HG02759 (cell line): Measurements from ENCODE around the gene CHD8.
"Not testable (repeated sequence)": the region's sequence is repeated elsewhere in the genome, so short reads cannot be mapped to it uniquely, and the experiment has no call there.

ENCODE experiments used
- ATAC-seq: cut with Tn5 transposase; IDR thresholded peaks from one replicate; pipeline ENCODE4 v1.9.1; 2021; ENCODE audit warnings: mild to moderate bottlenecking, moderate library complexity; ENCODE audit not compliant: unreplicated experiment

Gene CHD8

DNA sequence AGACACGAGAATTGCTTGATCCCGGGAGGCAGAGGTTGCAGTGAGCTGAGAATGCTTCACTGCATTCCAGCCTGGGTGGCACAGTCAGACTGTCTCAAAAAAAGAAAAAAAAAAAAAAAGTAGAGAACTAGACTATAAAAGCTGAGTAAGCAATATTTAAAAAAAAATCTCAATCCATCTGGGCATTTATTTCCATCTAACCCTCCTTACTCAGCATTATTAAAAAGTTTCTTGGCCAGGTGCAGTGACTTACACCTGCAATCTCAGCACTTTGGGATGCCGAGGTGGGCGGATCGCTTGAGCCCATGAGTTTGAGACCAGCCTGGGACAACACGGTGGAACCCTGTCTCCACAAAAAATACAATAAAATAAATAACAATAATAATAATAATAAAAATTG is 76.6 kb downstream of the CHD8 start:
- ATAC-seq: no peak

- no peak for ATAC-seq
These were observed 81.9 kb downstream of the CHD8 start for GRCh38 chr14:21373980-21374379.

DNA sequence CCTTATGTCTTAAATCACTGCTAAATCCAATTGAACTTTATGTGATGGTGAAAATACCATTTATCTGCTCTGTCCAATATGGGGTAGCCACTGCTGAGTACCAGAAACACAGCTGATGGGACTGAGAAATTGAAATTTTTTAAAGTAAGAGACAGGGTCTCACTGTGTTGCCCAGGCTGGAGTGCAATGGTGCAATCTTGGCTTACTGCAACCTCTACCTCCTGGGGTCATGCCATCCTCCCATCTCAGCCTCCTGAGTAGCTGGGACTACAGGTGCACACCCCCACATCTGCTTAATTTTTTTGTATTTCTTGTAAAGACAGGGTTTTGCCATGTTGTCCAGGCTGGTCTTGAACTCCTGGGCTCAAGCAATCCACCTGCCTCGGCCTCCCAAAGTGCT is 83.1 kb downstream of the CHD8 start:
- not testable (repeated sequence) for ATAC-seq

DNA sequence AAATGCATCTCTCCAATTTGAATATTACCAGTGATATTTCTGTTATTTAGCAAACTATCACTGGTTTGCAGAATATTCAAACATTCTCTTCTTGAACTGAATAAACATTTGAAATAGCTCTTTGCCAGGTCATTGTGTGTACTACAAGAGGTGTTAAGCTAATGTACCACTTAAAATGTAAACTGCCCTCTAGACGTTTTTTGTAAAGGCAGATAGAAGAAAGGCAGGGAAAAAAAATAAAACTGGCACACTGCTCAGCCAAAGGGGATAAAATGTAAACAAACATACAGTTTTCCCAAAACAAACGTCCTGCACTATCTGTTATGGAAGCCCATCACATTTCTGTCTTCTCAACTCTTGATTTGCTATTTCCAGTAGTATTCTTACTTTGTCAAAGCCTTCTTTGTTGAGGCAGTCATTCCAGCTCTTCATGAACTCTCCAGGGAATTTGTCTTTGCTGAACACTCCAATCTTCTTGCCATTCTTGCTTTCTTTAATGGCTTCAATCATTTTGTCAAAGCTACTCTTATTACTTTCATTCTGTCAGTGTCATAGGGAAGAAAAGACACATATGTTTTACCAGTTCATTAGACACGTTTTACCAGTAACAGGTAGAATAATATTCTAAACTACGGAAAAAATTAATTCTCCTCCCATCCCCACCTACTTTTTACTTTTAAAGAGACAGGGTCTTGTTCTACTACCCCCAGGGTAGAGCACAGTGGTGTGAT is 85.8 kb downstream of the CHD8 start:
- no peak for ATAC-seq

- no peak for ATAC-seq
These were observed 88.3 kb downstream of the CHD8 start for GRCh38 chr14:21367582-21368144.

DNA sequence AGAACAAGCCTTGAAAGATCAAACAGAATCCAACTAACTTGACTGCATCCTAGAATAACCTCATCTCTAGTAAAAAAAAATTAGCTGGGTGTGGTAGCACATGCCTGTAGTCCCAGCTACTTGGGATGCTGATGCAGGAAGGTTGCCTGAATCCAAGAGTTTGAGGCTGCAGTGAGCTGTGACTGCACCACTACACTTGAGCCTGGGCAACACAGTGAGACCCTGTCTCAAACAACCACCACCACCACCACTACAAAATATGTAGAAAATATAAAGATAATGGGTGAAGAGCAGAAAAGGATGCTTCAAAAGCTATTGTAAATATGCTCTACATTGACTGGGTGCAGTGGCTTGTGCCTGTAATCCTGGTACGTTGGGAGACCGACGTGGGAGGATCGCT is 99.4 kb downstream of the CHD8 start:
- ATAC-seq: no peak

DNA sequence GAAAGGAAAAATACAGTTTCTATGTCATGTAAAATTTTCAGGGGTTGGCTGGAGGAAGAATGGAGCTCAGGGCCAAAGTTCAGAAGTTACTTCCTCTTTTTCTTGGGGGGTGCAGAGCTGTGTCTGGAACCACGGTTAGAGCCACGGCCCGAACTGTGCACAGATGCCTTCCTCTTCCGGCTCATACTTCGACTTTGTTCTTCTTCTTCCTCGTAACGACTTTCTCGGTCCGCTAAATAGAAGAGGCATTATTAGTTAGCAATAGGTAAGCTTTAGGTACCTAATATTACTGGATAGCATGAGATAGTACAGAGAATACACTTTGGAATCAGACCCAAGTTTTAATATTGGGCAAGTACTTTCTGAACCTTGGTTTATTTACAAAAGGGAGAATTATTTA is 103.3 kb downstream of the CHD8 start:
- peak; percentile 70 for ATAC-seq

GRCh38 chr14:21350539-21350938 is 105.4 kb downstream of the CHD8 start:
- ATAC-seq: no peak

DNA sequence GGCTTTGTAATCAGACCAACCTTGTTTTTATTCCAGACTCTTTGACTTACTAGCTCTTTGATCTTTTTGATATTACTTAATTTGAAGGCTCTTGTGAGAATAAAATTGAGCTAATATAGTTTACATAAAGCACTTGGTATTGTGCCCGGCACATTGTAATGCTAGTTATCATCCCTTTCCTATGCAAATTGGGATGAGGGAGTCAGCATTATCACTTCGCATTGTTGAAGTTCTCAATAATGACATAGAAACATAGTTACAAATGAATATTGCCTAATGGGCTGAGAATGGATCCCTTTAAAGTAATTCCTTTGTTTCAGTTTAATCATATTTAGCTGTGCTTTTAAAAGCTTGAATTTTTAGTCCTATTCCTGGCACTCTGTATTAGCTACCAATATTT is 108.7 kb downstream of the CHD8 start:
- no peak for ATAC-seq

- no peak for ATAC-seq
These were observed 109.3 kb downstream of the CHD8 start for GRCh38 chr14:21346532-21347135.

GRCh38 chr14:21343035-21343794 is 112.7 kb downstream of the CHD8 start:
- no peak for ATAC-seq
